Suppressor macrophage treated with lipopolysaccharide for 4 hours (primary cell): ENCODE results near the gene AP3D1.
A peak's percentile ranks its signal among the peaks of the same experiment; 100 is the strongest.

Source experiments
- DNase-seq: peaks from one replicate; pipeline ENCODE4 v3.0.0-alpha.2; 2020

The AP3D1 gene

GRCh38 chr19:2180881-2181632 lies 29.7 kb upstream of the AP3D1 start:
- no peak for DNase-seq

GRCh38 chr19:2180114-2180513 lies 28.7 kb upstream of the AP3D1 start:
- no peak for DNase-seq

GRCh38 chr19:2179095-2179494 lies 27.7 kb upstream of the AP3D1 start:
- no peak for DNase-seq

GRCh38 chr19:2176337-2176994 lies 25.1 kb upstream of the AP3D1 start:
- DNase-seq, result no peak

- DNase-seq, result no peak
Measured at GRCh38 chr19:2175742-2176141, 24.4 kb upstream of the AP3D1 start.

GRCh38 chr19:2173767-2174577 lies 22.6 kb upstream of the AP3D1 start:
- no peak for DNase-seq

- no peak for DNase-seq
Measured at GRCh38 chr19:2173388-2173766, 22.0 kb upstream of the AP3D1 start.

GRCh38 chr19:2171349-2172145 lies 20.2 kb upstream of the AP3D1 start:
- no peak for DNase-seq

- no peak for DNase-seq
Measured at GRCh38 chr19:2170987-2171348, 19.6 kb upstream of the AP3D1 start.

GRCh38 chr19:2170219-2170618 lies 18.9 kb upstream of the AP3D1 start:
- no peak for DNase-seq

GRCh38 chr19:2168619-2169424 lies 17.5 kb upstream of the AP3D1 start:
- peak; percentile 100 for DNase-seq

GRCh38 chr19:2167896-2168618 lies 16.7 kb upstream of the AP3D1 start:
- peak; percentile 97 for DNase-seq

GRCh38 chr19:2166741-2167738 lies 15.7 kb upstream of the AP3D1 start:
- peak; percentile 58 for DNase-seq

- DNase-seq, result peak; percentile 82
Measured at GRCh38 chr19:2164020-2164998, 12.9 kb upstream of the AP3D1 start.

GRCh38 chr19:2160379-2160778 lies 9.0 kb upstream of the AP3D1 start:
- DNase-seq, result no peak

- DNase-seq, result no peak
Measured at GRCh38 chr19:2157452-2157851, 6.1 kb upstream of the AP3D1 start.

GRCh38 chr19:2154587-2155075 lies 3.3 kb upstream of the AP3D1 start:
- DNase-seq, result no peak

GRCh38 chr19:2150794-2151338 lies 500 bp downstream of the AP3D1 start:
- no peak for DNase-seq
